ENCODE measurements around the gene DOCK8. TPM values are rescaled to one million over a fixed set of nuclear protein-coding genes. Genes with fewer than 3 reads are reported as not detected.

DOCK8 gene
- polyA plus RNA-seq, 3 donors = 2.4 to 12.4 (median 6.9) TPM

DNA sequence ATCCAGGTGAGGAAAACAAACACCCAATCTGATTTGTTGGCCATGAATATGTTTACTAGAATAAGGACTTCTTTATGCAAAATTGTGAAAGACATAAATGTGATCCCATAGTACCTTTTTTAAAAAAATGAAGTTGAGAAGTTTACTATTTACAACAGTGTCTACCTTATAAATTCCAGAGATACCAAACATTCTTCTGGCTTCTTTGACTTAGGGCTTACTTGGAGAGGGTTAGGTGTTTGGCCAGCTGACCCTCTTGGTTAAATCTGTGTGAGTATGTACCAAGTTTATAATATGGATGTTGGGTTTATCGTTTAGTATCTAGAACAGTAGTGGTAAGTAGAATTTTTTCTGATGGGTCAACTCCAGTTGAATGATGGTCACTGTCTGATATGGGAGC, 212.3 kb downstream of the DOCK8 start:
- no peak overlapping the region for H3K27ac ChIP-seq (ENCODE audit: low read depth, low read length)
- 58 to 83% (median 81%) methylated on average over 1 of the region's 1 CpG for WGBS, 3 donors

DNA sequence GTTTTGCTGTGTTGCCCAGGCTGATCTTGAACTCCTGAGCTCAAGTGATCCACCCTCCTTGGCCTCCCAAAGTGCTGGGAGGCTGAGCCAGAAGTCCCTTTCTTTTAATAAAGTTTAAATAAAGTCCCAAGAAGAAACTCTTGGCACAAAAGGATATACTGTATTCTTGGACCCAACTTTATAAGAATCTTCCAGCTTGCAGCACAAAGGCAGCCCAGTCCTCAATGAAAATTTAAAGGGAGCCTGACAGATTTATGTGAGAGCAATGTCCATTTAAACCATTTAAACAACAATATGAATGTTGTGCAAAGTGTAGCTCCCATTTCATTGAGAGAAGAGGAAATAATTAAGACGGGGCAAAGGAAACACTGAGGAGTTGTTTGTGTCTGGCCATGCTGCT, 217.0 kb downstream of the DOCK8 start:
- no peak overlapping the region for H3K27ac ChIP-seq (ENCODE audit: low read depth, low read length)
- WGBS, 3 donors = 30 to 79% (median 36%) methylated on average over 1 of the region's 1 CpG

DNA sequence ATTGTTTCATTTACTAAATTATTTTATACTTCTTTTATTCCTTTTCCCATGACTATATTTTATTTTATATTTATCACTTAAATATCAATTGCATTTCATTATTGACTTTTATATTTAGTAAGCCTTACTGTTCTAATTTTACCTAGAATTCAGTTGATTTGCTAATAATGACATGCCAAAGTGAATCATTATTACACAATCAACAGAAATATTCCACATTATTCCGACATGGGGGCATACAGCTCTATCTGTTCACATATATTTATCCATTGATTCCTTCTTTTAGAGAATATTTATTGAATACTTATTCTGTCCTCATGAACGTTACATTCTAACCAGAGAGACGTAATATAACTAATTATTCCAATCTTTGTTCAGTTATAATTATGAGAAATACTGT, 221.8 kb downstream of the DOCK8 start:
- 73 to 80% (median 77%) methylated on average over 3 of the region's 3 CpGs for WGBS, 3 donors
- no peak overlapping the region for H3K27ac ChIP-seq (ENCODE audit: low read depth, low read length)

DNA sequence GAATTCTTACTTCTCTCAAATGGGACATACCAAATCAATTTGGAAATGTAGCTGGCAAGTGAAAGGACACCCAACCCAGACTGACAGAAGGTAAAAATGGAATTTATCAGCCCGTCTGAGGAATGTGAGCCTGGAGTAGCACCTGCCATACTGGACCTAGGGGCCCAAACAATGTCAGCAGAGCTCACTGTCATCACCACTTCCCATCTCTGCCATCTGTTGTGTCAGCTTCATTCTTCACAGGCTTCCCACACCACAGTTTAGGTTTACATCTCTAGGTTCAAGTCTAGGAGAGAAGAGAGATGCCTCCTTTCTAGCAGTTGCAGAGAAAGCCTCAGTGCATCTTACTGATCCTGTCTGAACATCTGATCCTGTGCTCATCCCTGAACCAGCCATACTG, 222.4 kb downstream of the DOCK8 start:
- WGBS, 3 donors = 73 to 92% (median 83%) methylated on average over 1 of the region's 1 CpG
- H3K27ac ChIP-seq (ENCODE audit: low read depth, low read length) = no peak overlapping the region

DNA sequence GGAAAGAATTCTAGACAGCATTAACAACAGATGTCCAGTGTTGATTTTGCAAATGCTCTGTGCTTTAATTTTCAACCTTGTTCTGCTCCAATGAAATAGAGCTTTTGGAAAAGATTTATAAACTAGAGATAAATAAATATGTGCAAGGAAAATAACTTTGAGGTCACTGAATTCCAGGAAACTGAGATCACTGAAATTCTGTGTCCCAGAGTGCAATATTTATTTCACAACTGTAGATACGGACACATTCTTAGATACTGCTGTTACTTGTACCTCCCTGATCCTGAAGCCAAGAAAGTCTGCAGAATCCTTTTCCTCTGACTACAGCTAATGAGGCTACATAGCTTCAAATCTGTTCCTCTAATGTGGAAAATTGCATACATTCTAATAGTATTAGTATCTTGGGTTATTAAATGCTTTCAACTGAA, 222.9 kb downstream of the DOCK8 start:
- no peak overlapping the region for H3K27ac ChIP-seq (ENCODE audit: low read depth, low read length)
- 27 to 52% (median 35%) methylated on average over 1 of the region's 1 CpG for WGBS, 3 donors

DNA sequence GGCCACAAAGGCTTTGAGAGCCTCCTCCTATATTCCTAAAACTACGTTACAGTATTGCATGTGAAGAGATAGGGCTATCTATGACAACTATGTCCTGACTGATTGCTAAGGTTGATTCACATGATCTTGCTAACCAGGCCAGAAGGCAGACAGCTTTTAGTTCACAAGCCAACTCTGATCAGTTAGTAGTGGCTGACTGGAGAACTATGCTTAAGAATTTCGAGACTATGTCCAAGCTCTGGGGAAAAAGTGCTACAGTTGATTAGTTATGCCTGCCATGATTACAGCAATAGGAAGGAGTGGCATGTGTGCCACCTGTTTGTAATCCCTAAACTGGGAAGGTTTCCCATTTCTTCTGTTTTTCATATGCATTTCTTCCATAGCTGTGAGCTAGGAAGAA, 223.4 kb downstream of the DOCK8 start:
- H3K27ac ChIP-seq (ENCODE audit: low read depth, low read length) = no peak overlapping the region
- 42 to 52% (median 45%) methylated on average over 2 of the region's 2 CpGs for WGBS, 3 donors

DNA sequence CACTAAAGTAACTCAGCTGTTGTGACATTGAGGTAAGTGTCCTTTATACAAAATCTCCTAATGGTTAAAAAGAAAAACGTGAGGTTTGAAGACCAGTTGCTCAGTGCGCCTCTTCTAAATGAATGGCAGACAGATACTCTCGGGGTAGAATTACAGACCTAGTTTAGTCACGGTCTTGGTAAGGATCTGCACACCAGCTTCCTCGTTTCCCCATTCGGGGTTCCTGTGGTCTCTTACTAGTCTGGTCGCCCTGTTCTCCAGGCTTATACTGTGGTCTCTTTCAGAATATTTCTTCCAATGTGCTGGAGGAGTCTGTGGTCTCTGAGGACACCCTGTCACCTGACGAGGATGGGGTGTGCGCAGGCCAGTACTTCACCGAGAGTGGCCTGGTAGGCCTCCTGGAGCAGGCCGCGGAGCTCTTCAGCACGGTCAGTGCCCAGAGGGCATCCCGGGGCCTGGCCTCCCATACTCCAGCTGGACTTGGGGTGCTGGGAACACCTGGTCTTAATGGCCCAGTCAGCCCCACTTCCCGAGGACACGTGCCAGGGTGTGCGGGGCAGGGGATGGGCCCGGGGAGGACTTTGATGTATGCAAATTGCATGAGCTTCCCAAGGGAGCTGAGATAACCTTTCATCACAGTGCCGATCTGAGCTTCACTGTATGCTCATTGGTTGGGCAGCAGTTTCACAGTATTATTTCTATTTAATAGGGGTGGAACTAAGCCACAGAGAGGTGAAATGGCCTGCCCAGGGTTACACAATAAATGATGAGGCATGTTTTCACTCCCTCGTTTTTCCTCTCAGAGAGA, 224.5 kb downstream of the DOCK8 start:
- WGBS, 3 donors = 65 to 86% (median 70%) methylated on average over 20 of the region's 20 CpGs
- H3K27ac ChIP-seq (ENCODE audit: low read depth, low read length) = peak overlapping the region; percentile 17

DNA sequence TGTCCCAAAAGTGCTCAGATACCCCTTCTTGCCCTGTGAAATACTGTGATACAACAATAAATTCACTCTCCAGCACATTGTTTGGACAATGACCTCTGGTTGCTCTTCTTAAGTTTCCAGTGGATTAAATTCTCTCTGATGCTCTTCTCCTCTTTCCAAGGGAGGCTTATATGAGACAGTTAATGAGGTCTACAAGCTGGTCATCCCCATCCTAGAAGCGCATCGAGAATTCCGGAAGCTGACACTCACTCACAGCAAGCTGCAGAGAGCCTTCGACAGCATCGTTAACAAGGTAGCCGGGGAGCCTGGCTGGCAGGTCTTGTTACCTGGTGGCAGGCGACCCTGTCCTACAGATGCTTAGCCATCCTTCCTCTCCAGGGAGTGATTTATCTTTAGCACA, 226.5 kb downstream of the DOCK8 start:
- no peak overlapping the region for H3K27ac ChIP-seq (ENCODE audit: low read depth, low read length)
- 88 to 94% (median 90%) methylated on average over 7 of the region's 7 CpGs for WGBS, 3 donors

DNA sequence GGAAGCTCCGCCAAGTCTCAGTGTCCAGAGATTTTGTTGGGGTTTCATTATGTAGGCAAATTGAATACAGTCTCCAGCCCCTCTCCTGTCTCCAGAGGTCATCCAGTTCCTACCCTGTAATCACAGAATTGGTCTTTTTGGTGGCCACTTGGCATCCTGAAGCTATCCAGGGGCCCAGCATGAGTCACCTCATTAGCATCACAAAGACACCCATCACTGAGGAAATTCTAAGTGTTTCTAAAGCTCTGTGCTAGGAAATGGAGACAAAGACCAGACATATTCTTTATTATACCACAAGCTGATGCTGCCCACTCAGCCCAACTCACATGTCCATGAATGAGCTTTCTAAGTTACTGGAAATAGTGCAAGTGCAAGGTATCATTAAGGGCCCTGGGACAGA, 229.9 kb downstream of the DOCK8 start:
- no peak overlapping the region for H3K27ac ChIP-seq (ENCODE audit: low read depth, low read length)
- WGBS, 3 donors = 89 to 97% (median 97%) methylated on average over 1 of the region's 1 CpG

DNA sequence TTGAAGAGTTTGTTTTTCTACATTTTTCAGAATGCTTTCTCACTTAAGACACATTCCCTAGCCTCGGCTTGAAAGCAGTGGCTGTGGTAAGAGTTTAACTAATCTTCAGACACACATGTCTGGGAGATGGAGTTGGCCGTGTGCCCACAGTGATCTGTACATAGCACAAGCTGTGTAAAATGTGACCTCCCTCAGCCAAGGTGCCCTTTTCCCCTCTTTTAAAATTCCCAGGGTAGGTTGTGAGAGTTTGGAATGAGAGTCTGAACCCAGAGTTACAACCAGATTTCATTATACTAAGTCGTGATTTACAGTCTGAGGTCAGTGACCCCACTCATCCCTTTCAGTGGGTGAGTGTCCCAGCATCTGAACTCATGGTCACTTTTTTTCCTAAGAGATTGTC, 230.4 kb downstream of the DOCK8 start:
- no peak overlapping the region for H3K27ac ChIP-seq (ENCODE audit: low read depth, low read length)
- 44 to 52% (median 48%) methylated on average over 3 of the region's 3 CpGs for WGBS, 3 donors

DNA sequence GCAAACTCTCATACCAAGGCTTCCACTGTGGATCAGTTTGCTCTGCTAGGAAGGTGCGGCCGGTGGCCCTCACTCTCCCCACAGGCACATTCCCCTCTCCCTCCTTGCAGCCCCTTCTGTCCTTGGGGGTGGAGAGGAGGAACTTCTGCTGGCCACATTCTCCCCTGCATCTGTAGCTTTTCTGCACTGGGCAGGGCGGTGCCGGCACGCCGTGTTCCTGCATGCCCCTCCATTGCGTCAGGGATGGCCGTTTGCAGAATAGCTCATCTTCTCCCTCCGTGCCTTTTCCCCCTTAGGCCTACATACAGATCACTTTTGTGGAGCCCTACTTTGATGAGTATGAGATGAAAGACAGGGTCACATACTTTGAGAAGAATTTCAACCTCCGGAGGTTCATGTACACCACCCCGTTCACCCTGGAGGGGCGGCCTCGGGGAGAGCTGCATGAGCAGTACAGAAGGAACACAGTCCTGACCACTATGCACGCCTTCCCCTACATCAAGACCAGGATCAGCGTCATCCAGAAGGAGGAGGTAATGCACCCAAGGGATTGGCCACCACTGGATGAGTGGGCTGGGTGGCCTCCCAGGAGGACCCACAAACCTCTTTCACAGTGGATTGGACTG, 231.5 kb downstream of the DOCK8 start:
- no peak overlapping the region for H3K27ac ChIP-seq (ENCODE audit: low read depth, low read length)
- 79 to 98% (median 90%) methylated on average over 14 to 15 of the region's 15 CpGs for WGBS, 3 donors

DNA sequence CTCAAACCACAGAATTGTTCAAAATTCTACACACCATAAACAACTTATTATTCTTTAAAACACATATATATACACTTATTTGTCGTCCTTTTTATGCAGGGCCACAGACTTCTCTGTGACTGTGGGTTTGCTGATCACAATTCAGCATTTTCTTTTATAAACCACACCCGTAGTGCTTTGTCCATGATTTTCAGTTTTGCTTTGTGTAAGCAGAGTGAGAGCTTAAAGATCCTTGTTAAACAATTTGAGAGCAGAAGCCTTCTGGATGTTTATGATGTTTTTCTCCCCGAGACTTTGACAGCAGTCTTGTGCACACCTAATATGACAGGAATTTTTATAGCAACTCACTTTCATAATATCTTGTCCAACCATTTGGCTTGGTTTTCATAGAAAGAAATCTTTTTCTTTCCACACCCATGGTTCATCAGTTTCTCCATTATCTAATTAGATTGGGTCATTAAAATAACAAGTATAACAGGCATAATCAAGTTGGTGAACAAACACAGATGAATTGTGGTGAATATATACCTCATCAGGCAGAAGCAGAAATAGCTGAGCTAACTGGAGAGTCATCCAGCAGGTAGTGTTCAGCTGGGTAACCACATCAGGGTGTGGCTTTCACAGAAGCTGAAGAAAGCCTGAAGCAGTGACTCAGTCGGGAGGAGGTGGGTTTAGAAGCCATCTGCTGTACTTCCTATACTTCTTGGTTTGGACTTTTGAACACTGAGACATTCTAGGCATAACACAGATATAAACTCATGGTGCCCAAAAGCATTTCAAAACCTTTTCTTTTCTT, 232.8 kb downstream of the DOCK8 start:
- 60 to 76% (median 61%) methylated on average over 4 of the region's 4 CpGs for WGBS, 3 donors
- H3K27ac ChIP-seq (ENCODE audit: low read depth, low read length) = no peak overlapping the region

DNA sequence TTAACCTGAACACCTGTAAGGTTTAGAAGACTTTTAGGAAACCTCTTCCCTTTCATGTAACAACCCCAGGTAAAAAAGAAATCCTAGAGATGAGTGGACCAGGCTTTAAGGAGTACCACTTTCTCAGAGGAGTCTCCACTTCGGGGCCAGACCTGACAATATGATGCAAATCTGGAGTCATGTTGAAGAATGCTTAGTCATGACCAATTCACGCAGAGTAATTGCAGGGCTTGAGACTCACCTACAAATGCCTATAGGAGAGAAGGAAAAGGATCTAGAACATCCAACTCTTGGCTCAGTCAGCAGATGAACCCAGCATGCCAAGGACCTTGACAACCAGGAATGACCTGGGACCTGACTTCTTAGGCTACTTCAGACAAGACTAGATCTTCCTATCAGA, 235.4 kb downstream of the DOCK8 start:
- WGBS, 3 donors = 69 to 81% (median 75%) methylated on average over 2 of the region's 2 CpGs
- no peak overlapping the region for H3K27ac ChIP-seq (ENCODE audit: low read depth, low read length)

DNA sequence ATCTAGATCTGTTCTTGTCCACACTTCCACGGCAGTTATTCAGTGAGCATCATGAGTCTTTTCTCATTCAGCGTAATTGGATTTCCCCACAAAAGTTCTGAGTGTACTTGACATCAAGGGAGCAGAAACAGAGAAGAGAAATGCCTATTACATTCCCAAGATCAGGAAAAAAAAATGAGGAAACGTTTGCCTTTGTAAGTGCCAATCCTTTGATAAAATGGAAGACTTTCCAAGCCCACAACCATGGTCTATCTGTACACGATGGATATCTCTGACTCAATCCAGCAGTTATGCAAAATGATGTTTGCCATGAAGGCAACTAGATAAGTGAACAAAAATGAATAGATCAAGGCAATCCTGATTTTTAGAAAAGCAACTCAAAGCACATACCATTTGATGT, 235.9 kb downstream of the DOCK8 start:
- WGBS, 3 donors = 82 to 85% (median 83%) methylated on average over 4 of the region's 4 CpGs
- no peak overlapping the region for H3K27ac ChIP-seq (ENCODE audit: low read depth, low read length)

DNA sequence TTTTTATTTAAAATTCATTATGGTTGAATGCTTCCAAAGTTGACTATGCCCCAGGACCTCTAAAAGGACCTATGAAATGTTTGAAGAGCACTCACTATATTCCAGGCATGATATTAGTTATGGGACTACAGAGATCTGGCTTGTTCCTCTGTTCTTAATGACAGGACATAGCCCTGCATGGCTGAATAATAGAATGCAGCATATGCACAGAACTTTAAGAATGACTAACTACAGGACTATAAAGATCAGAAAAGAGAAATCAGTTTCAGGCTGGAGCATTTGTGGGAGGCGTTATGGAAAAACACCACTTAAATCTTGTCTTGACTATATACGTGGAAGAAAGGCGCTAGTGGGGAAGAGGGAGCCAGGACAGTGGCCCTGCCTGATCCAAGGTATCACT, 239.2 kb downstream of the DOCK8 start:
- H3K27ac ChIP-seq (ENCODE audit: low read depth, low read length) = no peak overlapping the region
- WGBS, 3 donors = 90 to 91% (median 90%) methylated on average over 3 of the region's 3 CpGs

DNA sequence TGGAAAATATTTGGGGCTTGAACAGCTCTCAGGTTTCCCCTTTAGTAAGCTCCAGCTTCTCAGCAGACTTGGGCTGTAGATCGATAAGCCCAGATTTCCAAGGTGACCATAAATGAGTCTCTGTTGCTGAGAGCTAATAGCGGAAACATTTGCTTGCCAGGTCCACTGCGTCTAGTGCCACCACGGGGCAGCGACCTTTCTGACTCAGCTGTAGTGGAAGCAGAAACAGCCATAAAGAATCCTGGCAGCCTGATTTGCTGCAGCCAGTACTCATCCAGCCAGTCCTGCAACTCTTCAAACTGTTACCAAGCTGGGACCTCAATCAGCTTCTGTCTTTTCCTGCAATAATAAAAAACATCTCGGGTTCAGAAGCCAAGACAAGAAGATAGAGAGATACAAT, 241.7 kb downstream of the DOCK8 start:
- 48 to 86% (median 78%) methylated on average over 6 of the region's 6 CpGs for WGBS, 3 donors
- H3K27ac ChIP-seq (ENCODE audit: low read depth, low read length) = no peak overlapping the region

DNA sequence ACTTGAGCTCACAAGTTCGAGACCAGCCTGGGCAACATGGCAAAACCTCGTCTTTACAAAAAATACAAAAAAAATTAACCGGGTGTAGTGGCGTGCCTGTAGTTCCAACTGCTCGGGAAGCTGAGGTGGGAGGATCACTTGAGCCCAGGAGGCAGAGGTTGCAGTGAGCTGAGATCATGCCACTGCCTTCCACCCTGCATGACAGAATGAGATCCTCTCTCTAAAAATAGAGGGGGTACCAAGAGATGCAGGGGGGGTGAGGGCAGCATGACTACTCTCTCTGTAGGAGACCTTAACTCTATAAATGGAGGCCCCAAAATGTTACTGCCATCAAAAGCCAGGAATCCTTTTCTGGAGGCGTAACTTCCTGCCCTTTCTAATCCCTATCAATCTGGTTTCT, 243.9 kb downstream of the DOCK8 start:
- WGBS, 3 donors = 90 to 94% (median 93%) methylated on average over 6 of the region's 6 CpGs
- no peak overlapping the region for H3K27ac ChIP-seq (ENCODE audit: low read depth, low read length)

DNA sequence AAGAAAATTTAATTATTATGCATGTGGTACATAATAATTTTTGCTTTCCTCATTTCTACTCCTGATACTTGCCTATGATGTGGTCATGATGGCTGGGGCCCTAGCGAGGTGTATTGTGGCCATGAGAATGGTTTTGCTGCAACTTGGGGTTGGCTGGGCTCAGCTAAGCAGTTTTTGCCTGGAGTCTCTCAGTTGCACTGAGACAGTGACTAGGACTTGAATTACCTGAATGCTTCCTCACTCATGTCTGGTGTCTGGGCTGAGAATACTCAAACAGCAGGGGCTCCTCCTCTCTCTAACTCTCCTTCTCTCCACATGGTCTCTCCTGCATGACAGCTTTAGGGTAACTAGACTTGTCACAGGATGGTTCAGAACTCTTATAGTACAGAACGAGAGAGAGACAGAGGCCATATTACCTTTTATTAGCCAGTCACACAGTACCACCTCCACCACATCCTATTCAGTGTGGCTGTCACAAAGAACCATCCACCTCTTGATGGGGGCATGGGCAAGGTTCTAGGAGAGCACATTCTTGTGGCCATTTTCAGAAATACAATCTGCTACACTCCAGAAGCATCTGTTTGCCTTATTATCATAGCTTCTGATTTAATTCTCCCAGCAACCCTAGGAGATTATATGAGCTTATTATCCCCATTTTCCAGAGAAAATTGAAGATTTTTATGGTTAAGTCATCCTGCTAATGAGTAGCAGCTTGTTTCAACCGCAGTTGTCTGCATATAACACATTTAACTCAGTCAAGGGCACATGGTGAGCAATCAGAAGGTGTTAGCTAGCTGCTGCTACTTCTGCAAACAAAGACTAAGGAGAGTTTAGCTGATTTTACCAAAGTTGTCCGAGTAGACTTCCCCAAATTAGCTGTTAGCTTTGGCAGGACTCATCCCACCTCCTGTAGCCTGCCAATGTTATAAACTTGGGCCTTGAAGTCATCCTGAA, 245.1 kb downstream of the DOCK8 start:
- H3K27ac ChIP-seq (ENCODE audit: low read depth, low read length) = no peak overlapping the region
- WGBS, 3 donors = 69 to 85% (median 83%) methylated on average over 4 of the region's 4 CpGs

Data from adipose tissue (tissue), 3 donors.